OCI-LY7 (cell line): ENCODE measurements around the gene GRK5. TPM values are rescaled to one million over a fixed set of nuclear protein-coding genes. Genes with fewer than 3 reads are reported as not detected.

Experiments used
- BruUV-seq: library from RNA; stranded (reverse); fragments of 400-500 nt; replicated peaks from 2 replicates; lab custom pipeline; 2021; lab: Mats Ljungman, UMichigan
- CTCF ChIA-PET: fragments of 300-600 bp; sonication (Branson Sonifier 250); formaldehyde crosslinking; loops from one replicate; lab custom pipeline; 2022; ENCODE audit warnings: antibody characterized with exemption; ENCODE audit not compliant: unreplicated experiment; lab: Charles Lee
- POLR2A ChIA-PET: fragments of 300-600 bp; sonication (Branson Sonifier 250); formaldehyde crosslinking; loops from one replicate; lab custom pipeline; 2022; ENCODE audit warnings: antibody characterized with exemption; lab: Charles Lee
- DNase-seq: peaks from one replicate; pipeline ENCODE4 v3.0.0-alpha.2; 2015; ENCODE audit warnings: low spot score
- H2AFZ ChIP-seq: fragments of 200-600 bp; sonication (generic), shearing (Covaris generic); 2 replicates; pipeline ENCODE4 v1.6.1; 2014; ENCODE audit warnings: mild to moderate bottlenecking, antibody characterized with exemption, low read length, moderate library complexity
- H3K27ac ChIP-seq: fragments of 200-600 bp; sonication (generic); 2 replicates; pipeline ENCODE4 v1.5.1; 2014; ENCODE audit warnings: mixed run types, low read depth, mild to moderate bottlenecking, moderate library complexity, low read length, inconsistent platforms; ENCODE audit not compliant: poor library complexity, severe bottlenecking
- H3K36me3 ChIP-seq: fragments of 200-600 bp; sonication (generic); 2 replicates; pipeline ENCODE4 v1.6.1; 2014; ENCODE audit warnings: mild to moderate bottlenecking, antibody characterized with exemption, low read length, moderate library complexity, mixed read lengths; ENCODE audit not compliant: insufficient read depth
- H3K4me1 ChIP-seq: fragments of 200-600 bp; sonication (generic); 2 replicates; pipeline ENCODE4 v1.5.1; 2014; ENCODE audit warnings: mild to moderate bottlenecking, low read length; ENCODE audit not compliant: insufficient read depth, poor library complexity, severe bottlenecking
- H3K4me2 ChIP-seq: fragments of 200-600 bp; sonication (generic); 2 replicates; pipeline ENCODE4 v1.6.1; 2014; ENCODE audit warnings: mild to moderate bottlenecking, low read length
- H3K4me3 ChIP-seq: fragments of 200-600 bp; sonication (generic); 2 replicates; pipeline ENCODE4 v1.5.1; 2014; ENCODE audit warnings: mild to moderate bottlenecking, low read depth, low read length; ENCODE audit not compliant: poor library complexity, severe bottlenecking
- H3K79me2 ChIP-seq: fragments of 200-600 bp; sonication (generic); 2 replicates; pipeline ENCODE4 v1.6.1; 2016; ENCODE audit warnings: low read depth, mild to moderate bottlenecking, low read length, moderate library complexity, mixed read lengths; ENCODE audit not compliant: insufficient read depth
- H3K9me2 ChIP-seq: fragments of 200-600 bp; sonication (generic); 2 replicates; pipeline ENCODE4 v1.6.1; 2016; ENCODE audit warnings: mild to moderate bottlenecking, low read length, mixed read lengths; ENCODE audit not compliant: insufficient read depth
- H3K9me3 ChIP-seq: fragments of 200-600 bp; sonication (generic); 2 replicates; pipeline ENCODE4 v1.6.1; 2014; ENCODE audit warnings: mild to moderate bottlenecking, mixed run types, low read length, mixed read lengths
- H4K20me1 ChIP-seq: fragments of 200-600 bp; sonication (generic); 2 replicates; pipeline ENCODE4 v1.6.1; 2014; ENCODE audit warnings: mild to moderate bottlenecking, antibody characterized with exemption, low read length, moderate library complexity, mixed read lengths; ENCODE audit not compliant: insufficient read depth
- EZH2phosphoT487 ChIP-seq: fragments of 200-600 bp; sonication (generic); IDR thresholded peaks from 2 replicates; pipeline ENCODE4 v1.6.1; 2018; ENCODE audit warnings: low read depth, borderline replicate concordance, mild to moderate bottlenecking, mixed run types, antibody characterized with exemption, low read length, moderate library complexity, mixed read lengths
- intact Hi-C: fragments of 100-400 bp; cut with micrococcal nuclease; formaldehyde crosslinking; loops from one replicate; pipeline ENCODE4 v1.10.0; 2022; ENCODE audit not compliant: unreplicated experiment
- total RNA-seq, 2 experiments: library from RNA; depleted of rRNA in 1 of 2; stranded (reverse); fragments of >200 nt in 1 of 2; shearing (Covaris generic) in 1 of 2; gene quantifications; 2 replicates each; pipeline ENCODE4 v1.2.3, GENCODE V29; 2014 to 2022
- TF ChIP-seq, protein P1 (sequence below): fragments of 200-600 bp; sonication (generic); conservative IDR thresholded peaks from 2 replicates; pipeline ENCODE4 v1.5.1; 2014; ENCODE audit warnings: mild to moderate bottlenecking, antibody characterized with exemption, low read length, moderate library complexity, mixed read lengths

Gene GRK5
- total RNA-seq, 2 experiments from 2014 or later = 4.7 to 10.2 TPM

GRCh38 chr10:119396008-119396708, 188.8 kb downstream of the GRK5 start:
- H3K4me3 ChIP-seq = no peak overlapping the region
- no peaks in the 10 kb centered on the region for H3K79me2 ChIP-seq
- CTCF ChIA-PET = no interaction called here
- peak overlapping the region; percentile 2; the same call in 1 of the 2 replicates for H3K4me2 ChIP-seq
- no peak for DNase-seq
- no peaks in the 10 kb centered on the region for H3K9me3 ChIP-seq
- H3K9me2 ChIP-seq = no peaks in the 10 kb centered on the region
- POLR2A ChIA-PET = interaction anchor here (1.1 to 1.4 kb wide), 2 partner anchors 9 to 11 kb away, joined by 3 to 5 read pairs; no protein-coding TSS in a partner anchor
- H3K36me3 ChIP-seq = no peaks in the 10 kb centered on the region
- H4K20me1 ChIP-seq = no peaks in the 10 kb centered on the region
- no peak for TF ChIP-seq EZH2phosphoT487
- TF ChIP-seq, protein P1, sequence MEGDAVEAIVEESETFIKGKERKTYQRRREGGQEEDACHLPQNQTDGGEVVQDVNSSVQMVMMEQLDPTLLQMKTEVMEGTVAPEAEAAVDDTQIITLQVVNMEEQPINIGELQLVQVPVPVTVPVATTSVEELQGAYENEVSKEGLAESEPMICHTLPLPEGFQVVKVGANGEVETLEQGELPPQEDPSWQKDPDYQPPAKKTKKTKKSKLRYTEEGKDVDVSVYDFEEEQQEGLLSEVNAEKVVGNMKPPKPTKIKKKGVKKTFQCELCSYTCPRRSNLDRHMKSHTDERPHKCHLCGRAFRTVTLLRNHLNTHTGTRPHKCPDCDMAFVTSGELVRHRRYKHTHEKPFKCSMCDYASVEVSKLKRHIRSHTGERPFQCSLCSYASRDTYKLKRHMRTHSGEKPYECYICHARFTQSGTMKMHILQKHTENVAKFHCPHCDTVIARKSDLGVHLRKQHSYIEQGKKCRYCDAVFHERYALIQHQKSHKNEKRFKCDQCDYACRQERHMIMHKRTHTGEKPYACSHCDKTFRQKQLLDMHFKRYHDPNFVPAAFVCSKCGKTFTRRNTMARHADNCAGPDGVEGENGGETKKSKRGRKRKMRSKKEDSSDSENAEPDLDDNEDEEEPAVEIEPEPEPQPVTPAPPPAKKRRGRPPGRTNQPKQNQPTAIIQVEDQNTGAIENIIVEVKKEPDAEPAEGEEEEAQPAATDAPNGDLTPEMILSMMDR = no peak
- H3K27ac ChIP-seq = no peak overlapping the region
- peaks cover 18% of the 10 kb centered on the region for H3K4me1 ChIP-seq
- no TSS peak for BruUV-seq
- no peak overlapping the region for H2AFZ ChIP-seq
- intact Hi-C loops = no loop called here

DNA sequence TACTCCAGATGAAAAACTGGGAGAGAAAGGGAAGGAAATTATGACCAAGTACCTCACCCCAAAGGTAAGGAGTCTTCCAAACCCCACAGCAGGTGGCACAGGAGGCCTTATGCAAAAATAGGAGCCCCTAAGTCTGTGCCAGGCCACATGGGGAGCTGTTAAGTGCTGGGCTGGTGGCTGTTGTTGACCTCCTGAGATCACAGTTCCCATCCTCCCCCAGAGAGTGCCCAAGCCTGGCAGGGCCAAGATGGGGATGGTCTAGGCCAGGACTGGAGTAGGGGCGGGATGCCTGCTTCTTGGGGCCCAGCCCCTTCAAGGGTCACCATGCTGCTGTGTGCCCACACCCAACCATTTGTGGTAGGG, 189.3 kb downstream of the GRK5 start:
- Histone ChIP-seq H3K27ac (no peak overlapping the region), H3K4me2 (peak overlapping the region; percentile 2; the same call in 1 of the 2 replicates), H3K9me2 (no peaks in the 10 kb centered on the region), H3K9me3 (no peaks in the 10 kb centered on the region), H3K79me2 (no peaks in the 10 kb centered on the region), H4K20me1 (no peaks in the 10 kb centered on the region), H3K4me1 (peaks cover 18% of the 10 kb centered on the region), H2AFZ (no peak overlapping the region), H3K4me3 (no peak overlapping the region), H3K36me3 (no peaks in the 10 kb centered on the region)
- DNase-seq = no peak
- POLR2A ChIA-PET = interaction anchor here (1.1 to 1.4 kb wide), 2 partner anchors 9 to 10 kb away, joined by 3 to 5 read pairs; no protein-coding TSS in a partner anchor
- no TSS peak for BruUV-seq
- CTCF ChIA-PET = no interaction called here
- intact Hi-C loops = no loop called here
- TF ChIP-seq, protein P1 = no peak
- TF ChIP-seq EZH2phosphoT487 = no peak

GRCh38 chr10:119397416-119397815, 190.0 kb downstream of the GRK5 start:
- Histone ChIP-seq H3K4me2 (no peak overlapping the region), H3K9me2 (no peaks in the 10 kb centered on the region), H3K4me3 (no peak overlapping the region), H2AFZ (no peak overlapping the region), H3K27ac (no peak overlapping the region), H3K4me1 (peaks cover 18% of the 10 kb centered on the region), H3K36me3 (no peaks in the 10 kb centered on the region), H3K79me2 (no peaks in the 10 kb centered on the region), H3K9me3 (no peaks in the 10 kb centered on the region), H4K20me1 (no peaks in the 10 kb centered on the region)
- ChIA-PET POLR2A (interaction anchor here (0.5 to 0.6 kb wide), 2 partner anchors 43 to 85 kb away, joined by 3 read pairs; no protein-coding TSS in a partner anchor), CTCF (interaction anchor here (0.6 kb wide), 1 partner anchor 48 kb away, joined by 3 read pairs; no protein-coding TSS in a partner anchor)
- BruUV-seq = no TSS peak
- intact Hi-C loops = no loop called here
- TF ChIP-seq EZH2phosphoT487 = no peak
- TF ChIP-seq, protein P1 = no peak
- DNase-seq = no peak
